Measurements from ENCODE around the gene NPY4R. TPM values are rescaled to one million over a fixed set of nuclear protein-coding genes. Genes with fewer than 3 reads are reported as not detected.
"Not testable (repeated sequence)": the region's sequence is repeated elsewhere in the genome, so short reads cannot be mapped to it uniquely, and the experiment has no call there.

The NPY4R gene
- total RNA-seq, 2 donors from 2014 or later = 0.24 to 0.49 TPM

DNA sequence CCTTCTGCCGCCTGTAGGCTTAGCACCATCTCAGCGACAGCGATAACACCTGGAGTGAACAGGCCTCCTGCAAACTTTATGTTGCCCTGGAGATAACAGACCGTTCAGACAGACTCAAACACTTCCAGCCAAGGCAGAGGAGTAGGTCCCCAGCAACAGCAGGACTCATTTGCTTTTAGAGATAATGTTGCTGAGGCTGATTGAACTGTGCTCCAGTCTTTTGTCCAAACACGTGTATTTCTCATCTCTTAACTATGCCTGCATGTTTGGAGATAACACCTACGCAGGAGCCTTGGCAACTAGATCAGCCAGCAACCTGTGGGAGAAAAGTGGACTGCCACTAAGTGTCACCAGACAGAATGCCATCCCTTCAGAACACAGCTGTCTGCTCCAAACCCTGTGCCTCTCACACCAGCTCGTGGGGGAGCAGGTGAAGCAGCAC lies 23.9 kb downstream of the NPY4R start:
- WGBS, 2 experiments (ENCODE audit: insufficient coverage in 1 of 2, insufficient read length in 1 of 2) = 62 to 85% methylated on average over 2 to 3 of the region's 7 CpGs
- H3K9me3 Mint-ChIP-seq; H3K27me3 Mint-ChIP-seq (ENCODE audit: insufficient read depth); H3K36me3 Mint-ChIP-seq (ENCODE audit: low read depth); H3K27ac ChIP-seq (ENCODE audit: low read depth, low read length); H3K4me1 ChIP-seq (ENCODE audit: control insufficient read depth, insufficient read depth, low read length); H3K9me3 ChIP-seq (ENCODE audit: control insufficient read depth, low read length); H3K4me1 Mint-ChIP-seq; H3K4me3 ChIP-seq (ENCODE audit: low read length); H3K4me3 Mint-ChIP-seq; H3K36me3 ChIP-seq (ENCODE audit: control insufficient read depth, insufficient read depth, low read length); H3K9ac ChIP-seq (ENCODE audit: extremely low read depth, low read length, poor library complexity, severe bottlenecking); H3K27me3 ChIP-seq (ENCODE audit: control insufficient read depth, insufficient read depth, low read length, poor library complexity, severe bottlenecking): not testable (repeated sequence)
- DNase-seq = peak; percentile 47
- H3K27ac Mint-ChIP-seq = peak overlapping the region; percentile 80

DNA sequence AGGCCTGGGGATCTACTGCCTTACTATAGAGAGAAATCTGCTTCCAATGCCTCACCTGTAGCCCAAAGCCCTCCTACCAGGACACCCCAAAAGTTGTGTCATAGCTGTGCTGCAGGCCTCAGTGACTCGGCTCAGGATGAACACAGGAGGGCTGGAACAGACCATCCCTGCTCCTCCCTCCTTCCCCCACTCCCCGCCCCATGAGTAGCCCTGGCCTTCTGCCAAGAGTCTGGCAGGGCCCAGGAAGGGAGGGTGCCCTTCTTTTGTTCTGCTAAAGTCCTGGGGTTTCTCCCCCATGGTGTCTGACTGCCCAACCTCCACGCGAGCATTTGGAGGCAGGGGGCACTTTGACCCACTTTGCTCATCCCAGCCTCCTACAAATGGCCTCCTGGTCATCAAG lies 24.8 kb downstream of the NPY4R start:
- whole genome bisulfite sequencing, 2 experiments (ENCODE audit: insufficient coverage in 1 of 2, insufficient read length in 1 of 2) = no CpG with 5 or more reads among the region's 4 CpGs
- not testable (repeated sequence) for H3K36me3 ChIP-seq (ENCODE audit: control insufficient read depth, insufficient read depth, low read length); H3K4me3 Mint-ChIP-seq; DNase-seq; H3K27me3 ChIP-seq (ENCODE audit: control insufficient read depth, insufficient read depth, low read length, poor library complexity, severe bottlenecking); H3K9ac ChIP-seq (ENCODE audit: extremely low read depth, low read length, poor library complexity, severe bottlenecking); H3K4me3 ChIP-seq (ENCODE audit: low read length); H3K9me3 Mint-ChIP-seq; H3K4me1 Mint-ChIP-seq; H3K27ac ChIP-seq (ENCODE audit: low read depth, low read length); H3K4me1 ChIP-seq (ENCODE audit: control insufficient read depth, insufficient read depth, low read length); H3K9me3 ChIP-seq (ENCODE audit: control insufficient read depth, low read length); H3K36me3 Mint-ChIP-seq (ENCODE audit: low read depth); H3K27ac Mint-ChIP-seq; H3K27me3 Mint-ChIP-seq (ENCODE audit: insufficient read depth)

DNA sequence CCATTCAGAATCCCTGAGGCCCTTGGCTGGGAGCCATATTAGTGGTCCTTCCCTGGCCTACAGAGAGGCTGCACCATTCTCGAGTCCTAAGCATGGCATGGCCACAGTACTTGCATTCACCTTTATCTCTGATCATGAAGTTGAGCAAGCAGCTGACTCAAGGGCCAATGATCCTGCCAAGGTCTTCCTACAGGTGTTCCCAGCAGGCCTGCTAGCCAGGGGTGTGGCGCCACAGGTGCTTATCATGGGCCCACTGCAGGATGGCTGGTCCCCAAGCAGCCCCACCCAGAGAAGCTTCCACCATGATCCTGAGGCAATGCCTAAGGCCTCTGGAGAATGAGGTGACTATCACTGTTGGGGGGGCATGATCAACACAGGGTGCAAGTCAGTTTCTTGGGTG lies 42.2 kb downstream of the NPY4R start:
- not testable (repeated sequence) for H3K4me1 Mint-ChIP-seq; H3K36me3 Mint-ChIP-seq (ENCODE audit: low read depth); H3K9ac ChIP-seq (ENCODE audit: extremely low read depth, low read length, poor library complexity, severe bottlenecking); H3K4me3 ChIP-seq (ENCODE audit: low read length); H3K27me3 Mint-ChIP-seq (ENCODE audit: insufficient read depth); H3K9me3 Mint-ChIP-seq; H3K9me3 ChIP-seq (ENCODE audit: control insufficient read depth, low read length); H3K27ac ChIP-seq (ENCODE audit: low read depth, low read length); H3K4me1 ChIP-seq (ENCODE audit: control insufficient read depth, insufficient read depth, low read length); DNase-seq; H3K4me3 Mint-ChIP-seq; H3K27me3 ChIP-seq (ENCODE audit: control insufficient read depth, insufficient read depth, low read length, poor library complexity, severe bottlenecking); H3K27ac Mint-ChIP-seq; H3K36me3 ChIP-seq (ENCODE audit: control insufficient read depth, insufficient read depth, low read length)
- no CpG with 5 or more reads among the region's 2 CpGs for WGBS, 2 experiments (ENCODE audit: insufficient coverage in 1 of 2, insufficient read length in 1 of 2)

GRCh38 chr10:46419570-46420379 lies 46.0 kb downstream of the NPY4R start:
- H3K27ac Mint-ChIP-seq = not testable (repeated sequence)

GRCh38 chr10:46418283-46418682 lies 47.5 kb downstream of the NPY4R start:
- not testable (repeated sequence) for H3K27ac ChIP-seq (ENCODE audit: low read depth, low read length)
- WGBS, 2 experiments (ENCODE audit: insufficient coverage in 1 of 2, insufficient read length in 1 of 2) = 93% methylated on average over 1 of the region's 7 CpGs; no CpG with 5 or more reads in 1 of the 2 experiments

More at GRCh38 chr10:46419570-46420379, 46.0 kb downstream of the NPY4R start:
- H3K9me3 ChIP-seq (ENCODE audit: control insufficient read depth, low read length); H3K27ac ChIP-seq (ENCODE audit: low read depth, low read length); H3K27me3 ChIP-seq (ENCODE audit: control insufficient read depth, insufficient read depth, low read length, poor library complexity, severe bottlenecking); H3K27me3 Mint-ChIP-seq (ENCODE audit: insufficient read depth); H3K4me3 Mint-ChIP-seq; H3K36me3 Mint-ChIP-seq (ENCODE audit: low read depth); H3K4me1 ChIP-seq (ENCODE audit: control insufficient read depth, insufficient read depth, low read length); DNase-seq; H3K4me1 Mint-ChIP-seq; H3K9ac ChIP-seq (ENCODE audit: extremely low read depth, low read length, poor library complexity, severe bottlenecking); H3K4me3 ChIP-seq (ENCODE audit: low read length); H3K9me3 Mint-ChIP-seq; H3K36me3 ChIP-seq (ENCODE audit: control insufficient read depth, insufficient read depth, low read length): not testable (repeated sequence)
- 92% methylated on average over 3 of the region's 13 CpGs; no CpG with 5 or more reads in 1 of the 2 experiments for WGBS, 2 experiments (ENCODE audit: insufficient coverage in 1 of 2, insufficient read length in 1 of 2)

DNA sequence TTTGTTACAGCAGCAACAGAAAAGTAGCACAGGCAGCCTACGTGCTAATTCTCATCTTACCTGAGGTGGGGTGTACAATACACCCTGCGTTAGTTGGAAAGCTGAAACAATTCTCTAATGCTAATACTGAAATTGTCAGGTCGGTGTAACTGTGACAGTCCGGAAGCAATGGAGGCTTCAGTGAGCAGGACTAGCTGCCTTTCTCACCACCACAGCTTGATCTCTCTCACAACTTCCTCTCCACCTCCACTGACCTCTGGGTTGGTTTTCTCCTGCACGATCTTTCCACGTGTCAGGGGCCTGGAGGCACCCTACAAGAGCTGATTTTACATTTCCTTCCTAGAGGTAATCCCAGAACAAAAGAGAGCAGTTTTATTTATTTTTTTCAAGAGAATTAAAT lies 50.5 kb downstream of the NPY4R start:
- not testable (repeated sequence) for H3K36me3 Mint-ChIP-seq (ENCODE audit: low read depth); H3K27ac Mint-ChIP-seq; H3K27me3 Mint-ChIP-seq (ENCODE audit: insufficient read depth); H3K9me3 Mint-ChIP-seq; H3K4me1 ChIP-seq (ENCODE audit: control insufficient read depth, insufficient read depth, low read length); H3K9me3 ChIP-seq (ENCODE audit: control insufficient read depth, low read length); DNase-seq; H3K4me3 ChIP-seq (ENCODE audit: low read length); H3K4me1 Mint-ChIP-seq; H3K4me3 Mint-ChIP-seq; H3K36me3 ChIP-seq (ENCODE audit: control insufficient read depth, insufficient read depth, low read length); H3K9ac ChIP-seq (ENCODE audit: extremely low read depth, low read length, poor library complexity, severe bottlenecking); H3K27me3 ChIP-seq (ENCODE audit: control insufficient read depth, insufficient read depth, low read length, poor library complexity, severe bottlenecking); H3K27ac ChIP-seq (ENCODE audit: low read depth, low read length)
- WGBS, 2 experiments (ENCODE audit: insufficient coverage in 1 of 2, insufficient read length in 1 of 2) = 91 to 100% methylated on average over 1 to 4 of the region's 6 CpGs

More at GRCh38 chr10:46418283-46418682, 47.5 kb downstream of the NPY4R start:
- H3K9ac ChIP-seq (ENCODE audit: extremely low read depth, low read length, poor library complexity, severe bottlenecking); H3K36me3 Mint-ChIP-seq (ENCODE audit: low read depth); H3K4me1 Mint-ChIP-seq; H3K4me3 Mint-ChIP-seq; H3K27me3 Mint-ChIP-seq (ENCODE audit: insufficient read depth); H3K27me3 ChIP-seq (ENCODE audit: control insufficient read depth, insufficient read depth, low read length, poor library complexity, severe bottlenecking); H3K4me1 ChIP-seq (ENCODE audit: control insufficient read depth, insufficient read depth, low read length); H3K4me3 ChIP-seq (ENCODE audit: low read length); H3K27ac Mint-ChIP-seq; H3K9me3 ChIP-seq (ENCODE audit: control insufficient read depth, low read length); H3K9me3 Mint-ChIP-seq; H3K36me3 ChIP-seq (ENCODE audit: control insufficient read depth, insufficient read depth, low read length): not testable (repeated sequence)
- peak; percentile 28 for DNase-seq

GRCh38 chr10:46412665-46413064 lies 53.1 kb downstream of the NPY4R start:
- H3K4me3 Mint-ChIP-seq; H3K4me3 ChIP-seq (ENCODE audit: low read length); H3K36me3 Mint-ChIP-seq (ENCODE audit: low read depth); H3K27me3 ChIP-seq (ENCODE audit: control insufficient read depth, insufficient read depth, low read length, poor library complexity, severe bottlenecking); H3K4me1 Mint-ChIP-seq; H3K36me3 ChIP-seq (ENCODE audit: control insufficient read depth, insufficient read depth, low read length); H3K9me3 ChIP-seq (ENCODE audit: control insufficient read depth, low read length); H3K27ac ChIP-seq (ENCODE audit: low read depth, low read length); H3K4me1 ChIP-seq (ENCODE audit: control insufficient read depth, insufficient read depth, low read length); DNase-seq; H3K9ac ChIP-seq (ENCODE audit: extremely low read depth, low read length, poor library complexity, severe bottlenecking); H3K27ac Mint-ChIP-seq; H3K27me3 Mint-ChIP-seq (ENCODE audit: insufficient read depth); H3K9me3 Mint-ChIP-seq: not testable (repeated sequence)
- no CpG with 5 or more reads among the region's 5 CpGs for WGBS, 2 experiments (ENCODE audit: insufficient coverage in 1 of 2, insufficient read length in 1 of 2)
